ENCODE results near the gene AQP6.

DNA sequence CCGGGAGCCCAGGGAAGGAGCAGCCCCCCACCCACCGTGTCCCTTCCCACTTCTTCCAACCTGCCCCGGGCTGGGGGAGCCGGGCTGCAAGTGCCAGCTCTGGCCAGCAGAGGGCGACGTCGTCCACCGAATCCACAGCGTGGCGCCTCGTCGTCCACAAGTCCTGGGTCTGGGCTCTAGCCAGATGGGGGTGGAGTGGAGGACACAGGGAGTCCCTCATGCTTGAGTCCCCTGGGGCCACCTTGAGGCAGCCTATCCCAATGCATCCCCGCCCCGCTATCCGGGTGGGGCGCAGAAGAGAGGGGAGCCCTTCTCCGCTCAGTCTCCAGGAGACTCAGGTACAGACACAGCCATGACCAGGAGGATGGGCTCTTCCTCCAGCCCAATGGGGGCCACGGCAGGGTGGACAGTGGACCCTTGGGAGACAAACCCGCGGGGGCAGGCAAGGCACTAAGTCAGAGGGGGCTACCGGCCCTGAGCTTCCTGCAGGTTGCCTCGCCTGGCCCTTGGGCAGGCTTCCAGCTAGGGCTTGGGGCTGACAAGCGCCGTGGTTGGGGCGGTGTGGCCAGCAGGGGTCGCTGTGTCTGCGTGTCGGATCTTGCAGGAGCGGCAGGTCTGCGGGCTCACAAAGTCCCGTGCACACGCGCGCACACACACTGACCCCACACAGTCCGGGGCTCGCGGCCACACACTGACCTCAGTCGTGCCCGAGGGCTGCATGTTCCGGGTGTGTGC is 5.5 kb upstream of the AQP6 start:
- TF ChIP-seq GATA2 (IDR thresholded peaks at IDR 0.05; ENCODE audit: low read depth, low read length) (no peak), GATA3 (IDR thresholded peaks at IDR 0.05; ENCODE audit: low read depth, low read length) (no peak)

Measured in SH-SY5Y (cell line).